Neutrophil (primary cell): ENCODE measurements around the gene MTLN.
"Not testable (repeated sequence)": the region's sequence is repeated elsewhere in the genome, so short reads cannot be mapped to it uniquely, and the experiment has no call there.

Source experiments
- H3K27ac ChIP-seq: fragments of 200-600 bp; sonication (generic); 2 replicates; pipeline ENCODE4 v1.5.1; 2016; ENCODE audit warnings: mild to moderate bottlenecking, moderate library complexity
- H3K27me3 ChIP-seq: fragments of 200-600 bp; sonication (generic); 2 replicates; pipeline ENCODE4 v1.6.0; 2016; ENCODE audit warnings: mild to moderate bottlenecking
- H3K36me3 ChIP-seq: fragments of 200-600 bp; sonication (generic); 2 replicates; pipeline ENCODE4 v1.5.1; 2017
- H3K4me1 ChIP-seq, 2 experiments: fragments of 200-600 bp in 1 of 2; sonication (generic) in 1 of 2; 1 replicate in 1 of 2; 2 replicates in 1 of 2; pipeline versions ENCODE4 v1.5.1 to v1.6.1; 2013 to 2016; ENCODE audit warnings: low read depth in 1 of 2, low read length in 1 of 2, mild to moderate bottlenecking in 1 of 2, moderate library complexity in 1 of 2; ENCODE audit not compliant: control insufficient read depth in 1 of 2, insufficient read depth in 1 of 2
- H3K4me3 ChIP-seq, 2 experiments: fragments of 200-600 bp in 1 of 2; sonication (generic) in 1 of 2; 1 replicate in 1 of 2; 2 replicates in 1 of 2; pipeline ENCODE4 v1.5.1; 2013 to 2016; ENCODE audit warnings: low read depth in 1 of 2, low read length in 1 of 2, mild to moderate bottlenecking in 1 of 2, moderate library complexity in 1 of 2
- H3K9me3 ChIP-seq: fragments of 200-600 bp; sonication (generic); 2 replicates; pipeline ENCODE4 v1.5.1; 2016
- CTCF ChIP-seq: fragments of 200-600 bp; sonication (generic); IDR thresholded peaks from 2 replicates; pipeline ENCODE4 v1.5.1; 2016; ENCODE audit warnings: antibody characterized with exemption

MTLN gene

GRCh38 chr2:110198016-110198415 is 14.3 kb downstream of the MTLN start:
- Histone ChIP-seq H3K9me3 (no peaks in the 10 kb centered on the region), H3K27ac (no peak overlapping the region), H3K4me3 (no peak overlapping the region), H3K36me3 (no peaks in the 10 kb centered on the region), H3K27me3 (peaks cover 5% of the 10 kb centered on the region), H3K4me1 (no peaks in the 10 kb centered on the region)
- TF ChIP-seq CTCF, result no peak

- no peaks in the 10 kb centered on the region for H3K27me3 ChIP-seq
- no peak overlapping the region for H3K27ac ChIP-seq
- no peaks in the 10 kb centered on the region for H3K36me3 ChIP-seq
- H3K9me3 ChIP-seq, result no peaks in the 10 kb centered on the region
- TF ChIP-seq CTCF, result no peak
- H3K4me3 ChIP-seq, result no peak overlapping the region
- no peaks in the 10 kb centered on the region for H3K4me1 ChIP-seq
Observed at GRCh38 chr2:110197452-110197851, 14.9 kb downstream of the MTLN start.

GRCh38 chr2:110190169-110190568 is 22.2 kb downstream of the MTLN start:
- not testable (repeated sequence) for H3K27ac ChIP-seq, H3K36me3 ChIP-seq, H3K9me3 ChIP-seq, H3K27me3 ChIP-seq, H3K4me1 ChIP-seq, H3K4me3 ChIP-seq

GRCh38 chr2:110182449-110182848 is 29.9 kb downstream of the MTLN start:
- H3K27ac ChIP-seq, result no peak overlapping the region
- no peaks in the 10 kb centered on the region for H3K4me1 ChIP-seq
- TF ChIP-seq CTCF, result no peak
- no peaks in the 10 kb centered on the region for H3K36me3 ChIP-seq
- no peak overlapping the region for H3K4me3 ChIP-seq
- no peaks in the 10 kb centered on the region for H3K27me3 ChIP-seq
- H3K9me3 ChIP-seq, result no peaks in the 10 kb centered on the region

- TF ChIP-seq CTCF, result no peak
- H3K27ac ChIP-seq, result no peak overlapping the region
- no peaks in the 10 kb centered on the region for H3K27me3 ChIP-seq
- H3K9me3 ChIP-seq, result no peaks in the 10 kb centered on the region
- H3K4me3 ChIP-seq, result no peak overlapping the region
- no peaks in the 10 kb centered on the region for H3K36me3 ChIP-seq
- no peaks in the 10 kb centered on the region for H3K4me1 ChIP-seq
Observed at GRCh38 chr2:110180036-110180435, 32.3 kb downstream of the MTLN start.

GRCh38 chr2:110173523-110173922 is 38.8 kb downstream of the MTLN start:
- no peaks in the 10 kb centered on the region for H3K36me3 ChIP-seq
- peaks cover 10% of the 10 kb centered on the region for H3K27me3 ChIP-seq
- no peaks in the 10 kb centered on the region for H3K4me1 ChIP-seq
- no peak overlapping the region for H3K4me3 ChIP-seq
- no peak for TF ChIP-seq CTCF
- H3K27ac ChIP-seq, result no peak overlapping the region
- H3K9me3 ChIP-seq, result no peaks in the 10 kb centered on the region
